Neural progenitor cell (in vitro differentiated cells): Measurements from ENCODE around the gene TSHZ2. TPM values are rescaled to one million over a fixed set of nuclear protein-coding genes. Genes with fewer than 3 reads are reported as not detected.

Source experiments
- DNase-seq: peaks from one replicate; pipeline ENCODE4 v3.0.0-alpha.2; 2016; ENCODE audit warnings: low spot score
- H2AFZ ChIP-seq: fragments of 200-600 bp; sonication (generic); replicated peaks from 2 replicates; pipeline ENCODE4 v1.6.1; 2016; ENCODE audit warnings: antibody characterized with exemption
- H3F3A ChIP-seq: fragments of 200-600 bp; sonication (generic); 2 replicates; pipeline ENCODE4 v1.6.1; 2016; ENCODE audit warnings: antibody characterized with exemption, low read depth
- H3K27ac ChIP-seq: fragments of 200-600 bp; sonication (generic); 2 replicates; pipeline ENCODE4 v1.5.1; 2016; ENCODE audit warnings: mild to moderate bottlenecking
- H3K27me3 ChIP-seq: fragments of 200-600 bp; sonication (generic); 2 replicates; pipeline ENCODE4 v1.6.1; 2016; ENCODE audit warnings: mild to moderate bottlenecking, moderate library complexity
- H3K36me3 ChIP-seq: fragments of 200-600 bp; sonication (generic); 2 replicates; pipeline ENCODE4 v1.5.1; 2016
- H3K4me1 ChIP-seq: fragments of 200-600 bp; sonication (generic); 2 replicates; pipeline ENCODE4 v1.6.1; 2016; ENCODE audit warnings: mixed run types
- H3K4me2 ChIP-seq: fragments of 200-600 bp; sonication (generic); 2 replicates; pipeline ENCODE4 v1.6.1; 2016
- H3K4me3 ChIP-seq: fragments of 200-600 bp; sonication (generic); 2 replicates; pipeline ENCODE4 v1.5.1; 2016
- H3K79me2 ChIP-seq: fragments of 200-600 bp; sonication (generic); 2 replicates; pipeline ENCODE4 v1.6.1; 2016; ENCODE audit warnings: low read depth
- H3K9ac ChIP-seq: fragments of 200-600 bp; sonication (generic); 2 replicates; pipeline ENCODE4 v1.6.1; 2016
- H3K9me3 ChIP-seq: fragments of 200-600 bp; sonication (generic); 2 replicates; pipeline ENCODE4 v1.5.1; 2016; ENCODE audit warnings: low read depth
- H4K20me1 ChIP-seq: fragments of 200-600 bp; sonication (generic); 2 replicates; pipeline ENCODE4 v1.6.1; 2016; ENCODE audit warnings: low read depth
- H3K27ac Mint-ChIP-seq: 3 replicates; pipeline ENCODE4 v1.8.0; 2021; ENCODE audit warnings: mixed read lengths
- H3K27me3 Mint-ChIP-seq: 2 replicates; pipeline ENCODE4 v1.8.0; 2022; ENCODE audit warnings: low read depth, mild to moderate bottlenecking, inconsistent platforms, moderate library complexity, mixed read lengths; ENCODE audit not compliant: insufficient read depth
- H3K36me3 Mint-ChIP-seq: 3 replicates; pipeline ENCODE4 v1.8.0; 2021; ENCODE audit warnings: mixed read lengths
- H3K4me1 Mint-ChIP-seq: 3 replicates; pipeline ENCODE4 v1.8.0; 2021; ENCODE audit warnings: mixed read lengths
- H3K4me3 Mint-ChIP-seq: 3 replicates; pipeline ENCODE4 v1.8.0; 2021; ENCODE audit warnings: mild to moderate bottlenecking, moderate library complexity, mixed read lengths
- H3K9me3 Mint-ChIP-seq: 3 replicates; pipeline ENCODE4 v1.8.0; 2020; ENCODE audit warnings: mixed read lengths
- CTCF ChIP-seq: fragments of 200-600 bp; sonication (generic); IDR thresholded peaks from 2 replicates; pipeline ENCODE4 v1.5.1; 2017; ENCODE audit warnings: antibody characterized with exemption, mild to moderate bottlenecking
- EZH2 ChIP-seq: fragments of 200-600 bp; sonication (generic); IDR thresholded peaks from 2 replicates; pipeline ENCODE4 v1.6.1; 2017; ENCODE audit warnings: antibody characterized with exemption, mild to moderate bottlenecking, moderate library complexity
- EZH2phosphoT487 ChIP-seq: fragments of 200-600 bp; sonication (generic); IDR thresholded peaks from 2 replicates; pipeline ENCODE4 v1.6.1; 2017; ENCODE audit warnings: antibody characterized with exemption
- total RNA-seq: library from RNA; depleted of rRNA; stranded (reverse); fragments of >200 nt; gene quantifications from 2 replicates; pipeline ENCODE4 v1.2.3, GENCODE V29; 2015; ENCODE audit warnings: low replicate concordance

TSHZ2 gene
- total RNA-seq, 1 donor from 2014 or later: 1.8 TPM

GRCh38 chr20:53146201-53146891 is 174.2 kb downstream of the TSHZ2 start:
- Histone ChIP-seq H3K36me3 (no peaks in the 10 kb centered on the region), H3K4me3 (no peak overlapping the region), H3K4me1 (peaks cover 30% of the 10 kb centered on the region), H3K27me3 (no peaks in the 10 kb centered on the region), H3F3A (no peaks in the 10 kb centered on the region), H3K27ac (no peak overlapping the region), H4K20me1 (no peaks in the 10 kb centered on the region), H3K4me2 (no peak overlapping the region), H3K9ac (no peak overlapping the region), H3K79me2 (no peaks in the 10 kb centered on the region), H3K9me3 (no peaks in the 10 kb centered on the region), H2AFZ (no peak overlapping the region)
- no peaks in the 10 kb centered on the region for H3K9me3 Mint-ChIP-seq
- TF ChIP-seq EZH2phosphoT487 (no peak), CTCF (no peak), EZH2 (no peak)
- H3K27me3 Mint-ChIP-seq: no peaks in the 10 kb centered on the region
- peaks cover 28% of the 10 kb centered on the region for H3K4me1 Mint-ChIP-seq
- no peak for DNase-seq
- no peak overlapping the region for H3K4me3 Mint-ChIP-seq
- no peak overlapping the region for H3K27ac Mint-ChIP-seq
- H3K36me3 Mint-ChIP-seq: no peaks in the 10 kb centered on the region

GRCh38 chr20:53148771-53149147 is 176.6 kb downstream of the TSHZ2 start:
- Mint-ChIP-seq H3K9me3 (no peaks in the 10 kb centered on the region), H3K36me3 (no peaks in the 10 kb centered on the region), H3K27ac (no peak overlapping the region), H3K4me1 (peaks cover 19% of the 10 kb centered on the region), H3K4me3 (no peak overlapping the region), H3K27me3 (no peaks in the 10 kb centered on the region)
- Histone ChIP-seq H2AFZ (no peak overlapping the region), H3K9ac (no peak overlapping the region), H3F3A (no peaks in the 10 kb centered on the region), H3K4me3 (no peak overlapping the region), H3K9me3 (no peaks in the 10 kb centered on the region), H3K36me3 (no peaks in the 10 kb centered on the region), H3K4me2 (peak overlapping the region; percentile 24), H3K79me2 (no peaks in the 10 kb centered on the region), H3K4me1 (peaks cover 24% of the 10 kb centered on the region), H4K20me1 (no peaks in the 10 kb centered on the region), H3K27ac (no peak overlapping the region), H3K27me3 (no peaks in the 10 kb centered on the region)
- no peak for TF ChIP-seq CTCF
- TF ChIP-seq EZH2: no peak
- TF ChIP-seq EZH2phosphoT487: no peak
- no peak for DNase-seq

- no peak for TF ChIP-seq CTCF
- TF ChIP-seq EZH2: no peak
- no peak for TF ChIP-seq EZH2phosphoT487
- no peak for DNase-seq
- Histone ChIP-seq H3K27ac (no peak overlapping the region), H2AFZ (no peak overlapping the region), H3K79me2 (no peaks in the 10 kb centered on the region), H3K9ac (no peak overlapping the region), H3K27me3 (no peaks in the 10 kb centered on the region), H3K36me3 (no peaks in the 10 kb centered on the region), H3K4me2 (peak overlapping the region; percentile 24), H4K20me1 (no peaks in the 10 kb centered on the region), H3K4me1 (peaks cover 24% of the 10 kb centered on the region), H3K4me3 (no peak overlapping the region), H3K9me3 (no peaks in the 10 kb centered on the region), H3F3A (no peaks in the 10 kb centered on the region)
- no peaks in the 10 kb centered on the region for H3K27me3 Mint-ChIP-seq
- H3K4me1 Mint-ChIP-seq: peaks cover 19% of the 10 kb centered on the region
- H3K9me3 Mint-ChIP-seq: no peaks in the 10 kb centered on the region
- H3K27ac Mint-ChIP-seq: no peak overlapping the region
- H3K36me3 Mint-ChIP-seq: no peaks in the 10 kb centered on the region
- no peak overlapping the region for H3K4me3 Mint-ChIP-seq
Observed at GRCh38 chr20:53149148-53149889, 177.2 kb downstream of the TSHZ2 start.
